Measurements from ENCODE around the gene ZNF674.
"Not testable (repeated sequence)": the region's sequence is repeated elsewhere in the genome, so short reads cannot be mapped to it uniquely, and the experiment has no call there.

- not testable (repeated sequence) for TF ChIP-seq CTCF (IDR thresholded peaks at IDR 0.05; ENCODE audit: borderline replicate concordance, extremely low read depth, low read length, poor library complexity, severe bottlenecking); EZH2 (IDR thresholded peaks at IDR 0.05; ENCODE audit: borderline replicate concordance, low read depth, low read length, severe bottlenecking)
Observed at GRCh38 chrX:46529740-46530403, 15.3 kb downstream of the ZNF674 start.

All from DND-41 (cell line).